GM23338 (cell line): ENCODE measurements around the gene OR4D1. TPM values are rescaled to one million over a fixed set of nuclear protein-coding genes. Genes with fewer than 3 reads are reported as not detected.

ENCODE experiments used
- ATAC-seq: fragments of 200-7000 bp; cut with Tn5 transposase; 3 replicates; pipeline ENCODE4 v1.9.1; 2020
- DNase-seq: peaks from one replicate; pipeline ENCODE4 v3.0.0-alpha.2; 2015; ENCODE audit warnings: low spot score
- H2AFZ ChIP-seq: fragments of 200-600 bp; sonication (generic); 2 replicates; pipeline ENCODE4 v1.8.0; 2016; ENCODE audit warnings: antibody characterized with exemption, mild to moderate bottlenecking, moderate library complexity
- H3F3A ChIP-seq: fragments of 200-600 bp; sonication (generic); replicated peaks from 2 replicates; pipeline ENCODE4 v1.8.0; 2017; ENCODE audit warnings: antibody characterized with exemption, mixed run types, low read depth
- H3K27ac ChIP-seq: fragments of 200-600 bp; sonication (generic); 2 replicates; pipeline ENCODE4 v1.6.1; 2016; ENCODE audit warnings: low read depth
- H3K27me3 ChIP-seq: fragments of 200-600 bp; sonication (generic); 2 replicates; pipeline ENCODE4 v1.8.0; 2016; ENCODE audit warnings: mild to moderate bottlenecking, mixed run types, moderate library complexity; ENCODE audit not compliant: insufficient read depth
- H3K36me3 ChIP-seq: fragments of 200-600 bp; sonication (generic); 2 replicates; pipeline ENCODE4 v1.8.0; 2016; ENCODE audit warnings: mild to moderate bottlenecking; ENCODE audit not compliant: insufficient read depth
- H3K4me1 ChIP-seq: fragments of 200-600 bp; sonication (generic); 2 replicates; pipeline ENCODE4 v1.8.0; 2016; ENCODE audit warnings: mild to moderate bottlenecking, moderate library complexity; ENCODE audit not compliant: insufficient read depth
- H3K4me2 ChIP-seq: fragments of 200-600 bp; sonication (generic); 2 replicates; pipeline ENCODE4 v1.7.1; 2017; ENCODE audit warnings: mixed run types
- H3K4me3 ChIP-seq: fragments of 200-600 bp; sonication (generic); 2 replicates; pipeline ENCODE4 v1.6.1; 2016; ENCODE audit warnings: mixed run types
- H3K79me2 ChIP-seq: fragments of 200-600 bp; sonication (generic); replicated peaks from 2 replicates; pipeline ENCODE4 v1.8.0; 2017; ENCODE audit warnings: mild to moderate bottlenecking; ENCODE audit not compliant: insufficient read depth
- H3K9me2 ChIP-seq: fragments of 200-600 bp; sonication (generic); 2 replicates; pipeline ENCODE4 v1.8.0; 2017; ENCODE audit not compliant: insufficient read depth
- H4K20me1 ChIP-seq: fragments of 200-600 bp; sonication (generic); replicated peaks from 2 replicates; pipeline ENCODE4 v1.8.0; 2017; ENCODE audit warnings: mild to moderate bottlenecking; ENCODE audit not compliant: insufficient read depth
- H3K27ac Mint-ChIP-seq: 2 replicates; pipeline ENCODE4 v1.8.0; 2020; ENCODE audit warnings: inconsistent platforms, mild to moderate bottlenecking, moderate library complexity, mixed read lengths
- H3K27me3 Mint-ChIP-seq: 3 replicates; pipeline ENCODE4 v1.8.0; 2022; ENCODE audit warnings: low read depth, mild to moderate bottlenecking, moderate library complexity, mixed read lengths, inconsistent platforms; ENCODE audit not compliant: insufficient read depth, poor library complexity
- H3K36me3 Mint-ChIP-seq: 3 replicates; pipeline ENCODE4 v1.8.0; 2021; ENCODE audit warnings: low read depth, mild to moderate bottlenecking, inconsistent platforms, moderate library complexity, mixed read lengths
- H3K4me1 Mint-ChIP-seq: 3 replicates; pipeline ENCODE4 v1.8.0; 2020; ENCODE audit warnings: mild to moderate bottlenecking, inconsistent platforms, mixed read lengths
- H3K4me3 Mint-ChIP-seq: 3 replicates; pipeline ENCODE4 v1.8.0; 2021; ENCODE audit warnings: moderate library complexity, mild to moderate bottlenecking, inconsistent platforms, mixed read lengths
- H3K9me3 Mint-ChIP-seq: 3 replicates; pipeline ENCODE4 v1.8.0; 2020; ENCODE audit warnings: moderate library complexity, mild to moderate bottlenecking, inconsistent platforms, mixed read lengths
- CREB1 ChIP-seq: fragments of 250-450 bp; sonication (Bioruptor Pico); IDR thresholded peaks from 2 replicates; pipeline ENCODE4 v1.5.0; 2020; ENCODE audit warnings: low read depth, mild to moderate bottlenecking, moderate library complexity
- EZH2 ChIP-seq: fragments of 200-600 bp; sonication (generic); IDR thresholded peaks from one replicate; pipeline ENCODE4 v1.8.0; 2017; ENCODE audit warnings: antibody characterized with exemption, mild to moderate bottlenecking, low read depth; ENCODE audit not compliant: unreplicated experiment
- EZH2phosphoT487 ChIP-seq: fragments of 200-600 bp; sonication (generic); IDR thresholded peaks from one replicate; pipeline ENCODE4 v1.8.1; 2018; ENCODE audit warnings: antibody characterized with exemption; ENCODE audit not compliant: unreplicated experiment
- JUNB ChIP-seq: IDR thresholded peaks from one replicate; pipeline ENCODE4 v1.6.1; 2016; ENCODE audit warnings: antibody characterized with exemption; ENCODE audit not compliant: unreplicated experiment
- NANOG ChIP-seq: IDR thresholded peaks from 2 replicates; pipeline ENCODE4 v1.6.1; 2016; ENCODE audit warnings: antibody characterized with exemption, borderline replicate concordance
- POLR2AphosphoS5 ChIP-seq: IDR thresholded peaks from 2 replicates; pipeline ENCODE4 v1.6.1; 2016; ENCODE audit warnings: antibody characterized with exemption, low read depth
- STAT1 ChIP-seq: IDR thresholded peaks from one replicate; pipeline ENCODE4 v1.6.1; 2016; ENCODE audit warnings: antibody characterized with exemption; ENCODE audit not compliant: unreplicated experiment
- ZNF114 ChIP-seq: fragments of 250-450 bp; sonication (Bioruptor Pico); IDR thresholded peaks from 2 replicates; pipeline ENCODE4 v1.5.0; 2020; ENCODE audit warnings: mild to moderate bottlenecking, moderate library complexity
- ZNF331 ChIP-seq: fragments of 250-450 bp; sonication (Bioruptor Pico); IDR thresholded peaks from 2 replicates; pipeline ENCODE4 v1.5.0; 2020; ENCODE audit warnings: low read depth, mild to moderate bottlenecking, moderate library complexity
- polyA plus RNA-seq: library from polyadenylated mRNA; unstranded; fragments of >200 nt; fragmentation: Nextera tagmentation; extraction: Ambion mirVana; gene quantifications from 2 replicates; pipeline ENCODE4 v1.2.1, GENCODE V29; 2016
- total RNA-seq: library from RNA; depleted of rRNA; stranded (reverse); fragments of >200 nt; shearing (Covaris generic); gene quantifications from 2 replicates; pipeline ENCODE4 v1.2.3, GENCODE V29; 2014
- TF ChIP-seq, protein P1 (sequence below), 2 experiments: fragments of 200-600 bp in 1 of 2; sonication (generic) in 1 of 2; conservative IDR thresholded peaks; 2 replicates each; pipeline versions ENCODE4 v1.5.1 to v1.6.1; 2016 to 2017; ENCODE audit warnings: antibody characterized with exemption in 2 of 2, low read depth in 2 of 2, mild to moderate bottlenecking in 2 of 2, moderate library complexity in 1 of 2
- TF ChIP-seq, protein P2 (sequence below): fragments of 250-450 bp; sonication (Bioruptor Pico); IDR thresholded peaks from 2 replicates; pipeline ENCODE4 v1.5.0; 2020; ENCODE audit warnings: mild to moderate bottlenecking, moderate library complexity
- TF ChIP-seq, protein P3 (sequence below): IDR thresholded peaks from one replicate; pipeline ENCODE4 v1.6.1; 2018; ENCODE audit warnings: antibody characterized with exemption; ENCODE audit not compliant: unreplicated experiment
- TF ChIP-seq, protein P4 (sequence below): IDR thresholded peaks from 2 replicates; pipeline ENCODE4 v1.6.1; 2016; ENCODE audit warnings: antibody characterized with exemption

OR4D1 gene
- total and polyA plus RNA-seq, 2 experiments from 2014 or later, result 0.10 to 0.50 TPM

DNA sequence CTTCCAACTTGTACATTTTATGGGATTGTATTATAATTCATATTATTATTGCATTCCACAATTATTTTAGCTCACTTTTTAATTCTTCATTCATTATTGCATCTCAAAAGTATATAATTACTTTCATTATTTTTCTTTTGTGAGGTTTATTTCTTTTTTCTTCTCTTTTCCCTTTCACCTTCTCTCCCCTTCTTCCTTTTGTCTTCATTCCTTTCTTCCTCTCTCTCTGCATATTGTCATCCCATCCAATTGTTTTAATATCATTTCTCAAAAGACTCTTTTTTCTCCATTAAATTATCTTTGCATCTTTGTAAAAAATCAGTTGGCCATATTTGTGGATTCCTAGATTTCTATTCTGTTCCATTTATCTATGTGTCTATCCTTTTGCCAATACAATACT lies 47.7 kb upstream of the OR4D1 start:
- no peak overlapping the region for H3K4me2 ChIP-seq
- no peaks in the 10 kb centered on the region for H3K9me2 ChIP-seq
- no peaks in the 10 kb centered on the region for H3K36me3 ChIP-seq
- Mint-ChIP-seq H3K9me3 (no peaks in the 10 kb centered on the region), H3K36me3 (no peaks in the 10 kb centered on the region), H3K4me3 (no peak overlapping the region), H3K27ac (no peak overlapping the region), H3K27me3 (no peaks in the 10 kb centered on the region), H3K4me1 (no peaks in the 10 kb centered on the region)
- no peaks in the 10 kb centered on the region for H3K79me2 ChIP-seq
- no peaks in the 10 kb centered on the region; the same call in 1 of the 2 replicates for H4K20me1 ChIP-seq
- DNase-seq (no peak), ATAC-seq (no peak)
- H3K27me3 ChIP-seq, result no peaks in the 10 kb centered on the region
- no peak overlapping the region for H2AFZ ChIP-seq
- TF ChIP-seq, protein P1, sequence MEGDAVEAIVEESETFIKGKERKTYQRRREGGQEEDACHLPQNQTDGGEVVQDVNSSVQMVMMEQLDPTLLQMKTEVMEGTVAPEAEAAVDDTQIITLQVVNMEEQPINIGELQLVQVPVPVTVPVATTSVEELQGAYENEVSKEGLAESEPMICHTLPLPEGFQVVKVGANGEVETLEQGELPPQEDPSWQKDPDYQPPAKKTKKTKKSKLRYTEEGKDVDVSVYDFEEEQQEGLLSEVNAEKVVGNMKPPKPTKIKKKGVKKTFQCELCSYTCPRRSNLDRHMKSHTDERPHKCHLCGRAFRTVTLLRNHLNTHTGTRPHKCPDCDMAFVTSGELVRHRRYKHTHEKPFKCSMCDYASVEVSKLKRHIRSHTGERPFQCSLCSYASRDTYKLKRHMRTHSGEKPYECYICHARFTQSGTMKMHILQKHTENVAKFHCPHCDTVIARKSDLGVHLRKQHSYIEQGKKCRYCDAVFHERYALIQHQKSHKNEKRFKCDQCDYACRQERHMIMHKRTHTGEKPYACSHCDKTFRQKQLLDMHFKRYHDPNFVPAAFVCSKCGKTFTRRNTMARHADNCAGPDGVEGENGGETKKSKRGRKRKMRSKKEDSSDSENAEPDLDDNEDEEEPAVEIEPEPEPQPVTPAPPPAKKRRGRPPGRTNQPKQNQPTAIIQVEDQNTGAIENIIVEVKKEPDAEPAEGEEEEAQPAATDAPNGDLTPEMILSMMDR (conservative IDR thresholded peaks at IDR 0.05; ENCODE audit: low read depth in 2 of 2), result no peak
- TF ChIP-seq ZNF331 (no peak), EZH2 (no peak), CREB1 (CRISPR knock-in tag) (no peak), EZH2phosphoT487 (no peak), POLR2AphosphoS5 (no peak), ZNF114 (CRISPR knock-in tag) (no peak), STAT1 (no peak), JUNB (no peak), NANOG (no peak)
- TF ChIP-seq, protein P2, sequence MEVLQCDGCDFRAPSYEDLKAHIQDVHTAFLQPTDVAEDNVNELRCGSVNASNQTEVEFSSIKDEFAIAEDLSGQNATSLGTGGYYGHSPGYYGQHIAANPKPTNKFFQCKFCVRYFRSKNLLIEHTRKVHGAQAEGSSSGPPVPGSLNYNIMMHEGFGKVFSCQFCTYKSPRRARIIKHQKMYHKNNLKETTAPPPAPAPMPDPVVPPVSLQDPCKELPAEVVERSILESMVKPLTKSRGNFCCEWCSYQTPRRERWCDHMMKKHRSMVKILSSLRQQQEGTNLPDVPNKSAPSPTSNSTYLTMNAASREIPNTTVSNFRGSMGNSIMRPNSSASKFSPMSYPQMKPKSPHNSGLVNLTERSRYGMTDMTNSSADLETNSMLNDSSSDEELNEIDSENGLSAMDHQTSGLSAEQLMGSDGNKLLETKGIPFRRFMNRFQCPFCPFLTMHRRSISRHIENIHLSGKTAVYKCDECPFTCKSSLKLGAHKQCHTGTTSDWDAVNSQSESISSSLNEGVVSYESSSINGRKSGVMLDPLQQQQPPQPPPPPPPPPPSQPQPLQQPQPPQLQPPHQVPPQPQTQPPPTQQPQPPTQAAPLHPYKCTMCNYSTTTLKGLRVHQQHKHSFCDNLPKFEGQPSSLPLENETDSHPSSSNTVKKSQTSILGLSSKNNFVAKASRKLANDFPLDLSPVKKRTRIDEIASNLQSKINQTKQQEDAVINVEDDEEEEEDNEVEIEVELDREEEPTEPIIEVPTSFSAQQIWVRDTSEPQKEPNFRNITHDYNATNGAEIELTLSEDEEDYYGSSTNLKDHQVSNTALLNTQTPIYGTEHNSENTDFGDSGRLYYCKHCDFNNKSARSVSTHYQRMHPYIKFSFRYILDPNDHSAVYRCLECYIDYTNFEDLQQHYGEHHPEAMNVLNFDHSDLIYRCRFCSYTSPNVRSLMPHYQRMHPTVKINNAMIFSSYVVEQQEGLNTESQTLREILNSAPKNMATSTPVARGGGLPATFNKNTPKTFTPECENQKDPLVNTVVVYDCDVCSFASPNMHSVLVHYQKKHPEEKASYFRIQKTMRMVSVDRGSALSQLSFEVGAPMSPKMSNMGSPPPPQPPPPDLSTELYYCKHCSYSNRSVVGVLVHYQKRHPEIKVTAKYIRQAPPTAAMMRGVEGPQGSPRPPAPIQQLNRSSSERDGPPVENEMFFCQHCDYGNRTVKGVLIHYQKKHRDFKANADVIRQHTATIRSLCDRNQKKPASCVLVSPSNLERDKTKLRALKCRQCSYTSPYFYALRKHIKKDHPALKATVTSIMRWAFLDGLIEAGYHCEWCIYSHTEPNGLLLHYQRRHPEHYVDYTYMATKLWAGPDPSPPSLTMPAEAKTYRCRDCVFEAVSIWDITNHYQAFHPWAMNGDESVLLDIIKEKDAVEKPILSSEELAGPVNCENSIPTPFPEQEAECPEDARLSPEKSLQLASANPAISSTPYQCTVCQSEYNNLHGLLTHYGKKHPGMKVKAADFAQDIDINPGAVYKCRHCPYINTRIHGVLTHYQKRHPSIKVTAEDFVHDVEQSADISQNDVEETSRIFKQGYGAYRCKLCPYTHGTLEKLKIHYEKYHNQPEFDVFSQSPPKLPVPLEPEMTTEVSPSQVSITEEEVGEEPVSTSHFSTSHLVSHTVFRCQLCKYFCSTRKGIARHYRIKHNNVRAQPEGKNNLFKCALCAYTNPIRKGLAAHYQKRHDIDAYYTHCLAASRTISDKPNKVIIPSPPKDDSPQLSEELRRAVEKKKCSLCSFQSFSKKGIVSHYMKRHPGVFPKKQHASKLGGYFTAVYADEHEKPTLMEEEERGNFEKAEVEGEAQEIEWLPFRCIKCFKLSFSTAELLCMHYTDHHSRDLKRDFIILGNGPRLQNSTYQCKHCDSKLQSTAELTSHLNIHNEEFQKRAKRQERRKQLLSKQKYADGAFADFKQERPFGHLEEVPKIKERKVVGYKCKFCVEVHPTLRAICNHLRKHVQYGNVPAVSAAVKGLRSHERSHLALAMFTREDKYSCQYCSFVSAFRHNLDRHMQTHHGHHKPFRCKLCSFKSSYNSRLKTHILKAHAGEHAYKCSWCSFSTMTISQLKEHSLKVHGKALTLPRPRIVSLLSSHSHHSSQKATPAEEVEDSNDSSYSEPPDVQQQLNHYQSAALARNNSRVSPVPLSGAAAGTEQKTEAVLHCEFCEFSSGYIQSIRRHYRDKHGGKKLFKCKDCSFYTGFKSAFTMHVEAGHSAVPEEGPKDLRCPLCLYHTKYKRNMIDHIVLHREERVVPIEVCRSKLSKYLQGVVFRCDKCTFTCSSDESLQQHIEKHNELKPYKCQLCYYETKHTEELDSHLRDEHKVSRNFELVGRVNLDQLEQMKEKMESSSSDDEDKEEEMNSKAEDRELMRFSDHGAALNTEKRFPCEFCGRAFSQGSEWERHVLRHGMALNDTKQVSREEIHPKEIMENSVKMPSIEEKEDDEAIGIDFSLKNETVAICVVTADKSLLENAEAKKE, result no peak
- TF ChIP-seq, protein P3, sequence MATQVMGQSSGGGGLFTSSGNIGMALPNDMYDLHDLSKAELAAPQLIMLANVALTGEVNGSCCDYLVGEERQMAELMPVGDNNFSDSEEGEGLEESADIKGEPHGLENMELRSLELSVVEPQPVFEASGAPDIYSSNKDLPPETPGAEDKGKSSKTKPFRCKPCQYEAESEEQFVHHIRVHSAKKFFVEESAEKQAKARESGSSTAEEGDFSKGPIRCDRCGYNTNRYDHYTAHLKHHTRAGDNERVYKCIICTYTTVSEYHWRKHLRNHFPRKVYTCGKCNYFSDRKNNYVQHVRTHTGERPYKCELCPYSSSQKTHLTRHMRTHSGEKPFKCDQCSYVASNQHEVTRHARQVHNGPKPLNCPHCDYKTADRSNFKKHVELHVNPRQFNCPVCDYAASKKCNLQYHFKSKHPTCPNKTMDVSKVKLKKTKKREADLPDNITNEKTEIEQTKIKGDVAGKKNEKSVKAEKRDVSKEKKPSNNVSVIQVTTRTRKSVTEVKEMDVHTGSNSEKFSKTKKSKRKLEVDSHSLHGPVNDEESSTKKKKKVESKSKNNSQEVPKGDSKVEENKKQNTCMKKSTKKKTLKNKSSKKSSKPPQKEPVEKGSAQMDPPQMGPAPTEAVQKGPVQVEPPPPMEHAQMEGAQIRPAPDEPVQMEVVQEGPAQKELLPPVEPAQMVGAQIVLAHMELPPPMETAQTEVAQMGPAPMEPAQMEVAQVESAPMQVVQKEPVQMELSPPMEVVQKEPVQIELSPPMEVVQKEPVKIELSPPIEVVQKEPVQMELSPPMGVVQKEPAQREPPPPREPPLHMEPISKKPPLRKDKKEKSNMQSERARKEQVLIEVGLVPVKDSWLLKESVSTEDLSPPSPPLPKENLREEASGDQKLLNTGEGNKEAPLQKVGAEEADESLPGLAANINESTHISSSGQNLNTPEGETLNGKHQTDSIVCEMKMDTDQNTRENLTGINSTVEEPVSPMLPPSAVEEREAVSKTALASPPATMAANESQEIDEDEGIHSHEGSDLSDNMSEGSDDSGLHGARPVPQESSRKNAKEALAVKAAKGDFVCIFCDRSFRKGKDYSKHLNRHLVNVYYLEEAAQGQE, result no peak
- TF ChIP-seq, protein P4, sequence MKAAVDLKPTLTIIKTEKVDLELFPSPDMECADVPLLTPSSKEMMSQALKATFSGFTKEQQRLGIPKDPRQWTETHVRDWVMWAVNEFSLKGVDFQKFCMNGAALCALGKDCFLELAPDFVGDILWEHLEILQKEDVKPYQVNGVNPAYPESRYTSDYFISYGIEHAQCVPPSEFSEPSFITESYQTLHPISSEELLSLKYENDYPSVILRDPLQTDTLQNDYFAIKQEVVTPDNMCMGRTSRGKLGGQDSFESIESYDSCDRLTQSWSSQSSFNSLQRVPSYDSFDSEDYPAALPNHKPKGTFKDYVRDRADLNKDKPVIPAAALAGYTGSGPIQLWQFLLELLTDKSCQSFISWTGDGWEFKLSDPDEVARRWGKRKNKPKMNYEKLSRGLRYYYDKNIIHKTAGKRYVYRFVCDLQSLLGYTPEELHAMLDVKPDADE, result no peak
- H3K4me1 ChIP-seq, result no peaks in the 10 kb centered on the region
- H3F3A ChIP-seq, result no peaks in the 10 kb centered on the region
- no peak overlapping the region for H3K27ac ChIP-seq
- H3K4me3 ChIP-seq, result no peak overlapping the region
